ENCODE data around the gene ACSM6.

Gene ACSM6

GRCh38 chr10:95273393-95274312 is 79.6 kb downstream of the ACSM6 start:
- peak; percentile 31 for DNase-seq (ENCODE audit: low read depth)

GRCh38 chr10:95275726-95276366 is 81.8 kb downstream of the ACSM6 start:
- no peak for DNase-seq (ENCODE audit: low read depth)

- no peak for DNase-seq (ENCODE audit: low read depth)
Observed at GRCh38 chr10:95276367-95277200, 82.5 kb downstream of the ACSM6 start.

GRCh38 chr10:95277201-95277570 is 83.1 kb downstream of the ACSM6 start:
- DNase-seq (ENCODE audit: low read depth): no peak

GRCh38 chr10:95277614-95278013 is 83.6 kb downstream of the ACSM6 start:
- DNase-seq (ENCODE audit: low read depth): no peak
